ENCODE data around the gene CLMN.

The CLMN gene

GRCh38 chr14:95274279-95274678, 45.4 kb downstream of the CLMN start:
- no peak for TF ChIP-seq CTCF (IDR thresholded peaks at IDR 0.05)

- TF ChIP-seq CTCF (IDR thresholded peaks at IDR 0.05): no peak
Measured at GRCh38 chr14:95273001-95273978, 46.4 kb downstream of the CLMN start.

- no peak for TF ChIP-seq CTCF (IDR thresholded peaks at IDR 0.05)
Measured at GRCh38 chr14:95272057-95272456, 47.7 kb downstream of the CLMN start.

- TF ChIP-seq CTCF (IDR thresholded peaks at IDR 0.05): no peak
Measured at GRCh38 chr14:95270203-95270602, 49.5 kb downstream of the CLMN start.

- TF ChIP-seq CTCF (IDR thresholded peaks at IDR 0.05): no peak
Measured at GRCh38 chr14:95269493-95269892, 50.2 kb downstream of the CLMN start.

- TF ChIP-seq CTCF (IDR thresholded peaks at IDR 0.05): no peak
Measured at GRCh38 chr14:95268350-95268749, 51.4 kb downstream of the CLMN start.

- TF ChIP-seq CTCF (IDR thresholded peaks at IDR 0.05): no peak
Measured at GRCh38 chr14:95267306-95267705, 52.4 kb downstream of the CLMN start.
